ENCODE data around the gene UBL7.

UBL7 gene

DNA sequence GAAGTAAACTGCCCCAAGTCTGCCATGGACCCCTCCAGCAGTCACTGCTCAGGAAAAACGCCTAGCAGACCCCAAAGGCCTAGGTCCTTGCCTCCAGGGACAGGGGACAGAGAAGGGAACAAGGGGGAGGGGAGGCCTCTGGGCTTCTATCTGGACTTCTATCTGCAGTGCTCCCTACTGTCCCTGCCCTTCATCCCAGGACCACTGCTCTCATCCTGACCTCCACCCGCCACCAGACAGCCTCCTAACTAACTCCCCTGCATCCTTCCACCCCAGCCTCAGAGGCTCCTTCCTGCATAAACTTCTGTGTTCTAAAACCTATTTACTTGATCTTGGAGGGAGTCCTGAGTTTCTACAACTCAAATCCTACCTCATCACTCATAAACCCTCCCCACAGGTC lies 52.6 kb downstream of the UBL7 start:
- no peak for DNase-seq (ENCODE audit: low read depth in 2 of 2)

DNA sequence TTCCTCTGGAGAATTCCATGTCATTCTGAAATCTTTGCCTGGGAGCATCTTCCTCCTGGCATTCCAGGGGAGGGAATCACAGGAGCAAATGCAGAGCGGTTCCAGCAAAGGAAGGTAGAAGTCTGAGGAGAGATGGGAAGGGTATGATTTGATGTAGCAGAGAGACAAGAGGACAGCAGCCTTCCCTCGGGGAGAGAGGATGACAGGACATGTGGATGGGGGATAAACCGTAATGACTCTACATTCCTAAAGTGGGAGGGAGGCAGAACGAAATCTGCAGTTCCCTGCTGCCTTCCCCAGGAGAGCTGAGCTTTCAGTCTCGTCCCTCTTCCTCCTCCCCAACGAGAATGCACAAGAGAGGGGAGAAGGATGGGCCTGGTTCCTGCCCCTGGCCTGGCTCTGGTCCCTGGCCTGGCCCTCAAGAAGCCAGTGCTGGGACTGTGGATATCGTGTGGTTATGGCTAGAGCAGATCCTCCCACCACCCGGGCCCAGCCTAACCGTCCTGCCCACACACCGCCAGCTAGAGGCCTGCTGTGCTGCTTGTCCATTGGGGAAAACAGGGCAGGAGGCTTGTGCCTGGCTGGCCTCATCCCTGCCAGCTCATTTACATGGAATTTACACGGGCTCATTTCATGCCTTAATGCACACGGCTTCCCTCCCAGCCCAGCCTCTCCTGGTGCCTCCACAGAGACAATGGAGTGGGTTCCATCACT lies 53.8 kb downstream of the UBL7 start:
- no peak for DNase-seq (ENCODE audit: low read depth in 2 of 2)

DNA sequence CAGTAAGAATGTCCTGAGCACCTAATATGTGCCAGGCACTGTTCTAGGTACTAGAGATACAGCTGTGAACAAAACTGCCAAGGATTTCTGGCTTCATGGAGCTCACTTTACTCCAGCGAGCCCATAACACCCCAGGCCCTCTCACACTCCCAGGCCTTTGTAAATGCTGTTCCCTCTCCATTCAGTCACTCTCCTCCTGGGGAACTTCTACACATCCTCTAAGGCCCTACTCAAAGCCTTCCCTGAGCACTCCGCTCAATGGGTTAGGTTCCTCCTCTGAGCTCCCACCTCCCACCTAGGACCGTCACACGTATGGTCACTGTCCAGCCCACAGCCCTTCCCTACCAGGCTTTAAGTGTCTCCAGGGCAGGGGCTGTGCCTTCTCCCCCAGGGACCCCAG lies 54.4 kb downstream of the UBL7 start:
- DNase-seq (ENCODE audit: low read depth in 2 of 2) = no peak

DNA sequence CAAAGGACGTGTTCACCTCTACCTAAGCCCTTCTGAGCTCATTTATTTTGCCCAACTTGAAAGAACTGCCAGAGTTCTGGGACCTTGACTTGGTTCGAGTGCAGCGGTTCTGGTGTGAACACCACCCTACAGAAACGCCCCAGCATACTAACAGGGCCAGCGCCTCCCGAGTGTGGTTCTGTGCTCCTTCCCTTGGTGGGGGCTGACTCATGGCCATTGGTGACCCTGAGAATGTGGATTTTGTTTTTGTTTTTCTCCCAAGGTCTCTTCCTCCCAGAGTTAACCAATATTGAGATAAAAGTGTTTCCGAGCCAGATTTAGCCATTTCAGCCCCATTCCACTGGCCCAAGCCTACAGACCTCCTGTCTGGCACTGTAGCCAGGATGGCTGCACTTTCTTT lies 55.1 kb downstream of the UBL7 start:
- no peak for DNase-seq (ENCODE audit: low read depth in 2 of 2)

DNA sequence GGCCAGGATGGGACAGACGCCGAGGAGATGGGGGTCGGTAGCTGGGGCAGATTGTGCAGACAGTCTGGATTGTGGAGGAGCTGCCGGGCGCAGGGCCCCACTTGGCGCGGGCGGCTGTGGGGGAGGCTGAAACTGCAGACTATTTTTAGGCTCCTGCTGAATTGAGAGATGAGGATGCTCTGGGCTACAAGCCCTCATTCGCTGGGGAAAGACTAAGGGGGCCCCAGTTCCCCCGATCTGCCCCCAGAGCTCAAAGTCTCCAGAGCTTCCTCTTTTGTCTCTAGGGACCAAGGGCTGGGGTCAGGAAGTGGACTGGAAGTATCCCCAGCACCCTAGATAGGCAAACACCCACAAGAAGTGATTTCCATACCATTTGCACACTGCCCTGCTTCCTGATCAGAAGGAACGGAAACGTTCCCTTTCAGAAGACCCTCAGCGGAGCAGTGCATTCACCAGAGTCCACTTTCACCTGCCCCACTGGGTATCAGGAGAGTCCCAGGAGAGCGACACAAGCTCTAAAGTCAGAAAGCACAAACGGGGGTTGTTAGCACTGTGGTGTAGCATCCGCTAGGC lies 56.9 kb downstream of the UBL7 start:
- DNase-seq (ENCODE audit: low read depth in 2 of 2) = no peak

DNA sequence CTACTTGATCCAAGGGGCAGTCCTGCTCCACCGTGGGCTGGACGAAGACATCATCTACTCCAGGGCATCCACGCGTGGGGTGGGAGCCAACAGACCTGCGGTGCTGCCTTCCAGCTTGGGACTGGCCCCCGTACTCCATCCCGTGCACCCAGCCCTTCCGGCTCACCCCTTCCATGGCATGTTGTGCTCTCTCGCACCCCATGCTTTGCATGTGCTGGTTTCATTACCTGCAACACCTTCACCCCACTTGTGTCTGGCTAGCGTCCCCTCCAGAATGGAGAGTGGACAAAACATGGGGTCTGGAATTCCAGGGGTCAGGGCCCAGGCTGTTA lies 57.4 kb downstream of the UBL7 start:
- no peak for DNase-seq (ENCODE audit: low read depth in 2 of 2)

DNA sequence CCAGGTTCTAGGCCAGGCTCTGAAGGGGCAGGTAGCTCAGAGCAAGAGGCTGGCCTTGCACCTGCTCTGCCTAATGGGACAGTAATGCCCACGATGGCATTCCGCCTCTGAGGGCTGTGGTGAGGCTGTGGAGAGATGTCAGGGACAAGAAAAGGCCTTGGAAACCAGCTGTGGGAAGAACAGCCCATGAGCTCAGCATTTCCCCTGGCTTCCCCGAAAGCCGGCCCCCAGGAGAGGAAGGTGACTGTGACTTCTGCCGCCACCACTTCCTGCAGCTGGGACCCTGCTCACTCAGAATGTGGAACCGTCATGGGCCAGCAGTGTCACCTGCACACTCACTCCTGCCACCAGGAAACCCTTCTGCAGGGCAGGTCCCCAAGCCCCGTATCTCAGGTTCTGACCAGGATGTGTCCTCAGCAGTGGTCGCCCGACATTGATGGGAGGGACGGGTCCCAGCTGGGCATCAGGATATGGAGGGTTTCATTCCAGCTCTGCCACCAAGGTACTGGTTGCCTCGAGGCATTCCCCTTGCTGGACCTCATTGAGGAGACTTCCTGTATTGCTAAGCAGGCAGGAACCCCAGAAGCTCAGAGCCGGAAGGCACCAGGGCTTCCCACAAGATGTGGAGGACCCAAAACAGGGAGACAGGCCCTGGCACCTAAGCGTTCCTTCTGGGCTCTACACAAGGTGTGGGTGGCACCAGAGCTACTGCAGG lies 57.9 kb downstream of the UBL7 start:
- DNase-seq (ENCODE audit: low read depth in 2 of 2) = peak; percentile 61 to 78

DNA sequence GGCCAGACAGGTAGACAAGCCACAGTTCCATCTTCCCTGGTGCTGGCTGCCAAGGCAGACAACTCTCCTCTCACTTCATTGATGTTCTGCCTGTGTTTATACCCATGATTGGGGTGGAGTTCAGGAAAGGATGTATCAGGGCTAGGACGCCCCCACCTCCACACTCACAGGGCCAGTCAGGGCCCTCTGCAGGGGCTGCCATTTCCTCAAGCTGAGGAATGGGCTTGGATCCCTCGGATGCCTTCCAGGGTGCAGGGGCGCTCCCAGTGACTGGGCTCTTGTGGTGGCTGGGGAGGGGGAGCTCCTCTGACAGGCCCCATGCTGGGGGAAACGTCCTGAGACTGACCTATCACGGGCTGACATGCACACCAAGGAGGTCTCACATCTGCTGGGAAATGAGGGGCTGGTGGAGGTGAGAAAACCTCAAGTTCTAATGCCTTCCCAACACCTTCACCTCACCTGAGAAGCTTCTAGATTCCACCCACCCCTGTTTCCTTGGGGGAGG lies 58.6 kb downstream of the UBL7 start:
- no peak for DNase-seq (ENCODE audit: low read depth in 2 of 2)

DNA sequence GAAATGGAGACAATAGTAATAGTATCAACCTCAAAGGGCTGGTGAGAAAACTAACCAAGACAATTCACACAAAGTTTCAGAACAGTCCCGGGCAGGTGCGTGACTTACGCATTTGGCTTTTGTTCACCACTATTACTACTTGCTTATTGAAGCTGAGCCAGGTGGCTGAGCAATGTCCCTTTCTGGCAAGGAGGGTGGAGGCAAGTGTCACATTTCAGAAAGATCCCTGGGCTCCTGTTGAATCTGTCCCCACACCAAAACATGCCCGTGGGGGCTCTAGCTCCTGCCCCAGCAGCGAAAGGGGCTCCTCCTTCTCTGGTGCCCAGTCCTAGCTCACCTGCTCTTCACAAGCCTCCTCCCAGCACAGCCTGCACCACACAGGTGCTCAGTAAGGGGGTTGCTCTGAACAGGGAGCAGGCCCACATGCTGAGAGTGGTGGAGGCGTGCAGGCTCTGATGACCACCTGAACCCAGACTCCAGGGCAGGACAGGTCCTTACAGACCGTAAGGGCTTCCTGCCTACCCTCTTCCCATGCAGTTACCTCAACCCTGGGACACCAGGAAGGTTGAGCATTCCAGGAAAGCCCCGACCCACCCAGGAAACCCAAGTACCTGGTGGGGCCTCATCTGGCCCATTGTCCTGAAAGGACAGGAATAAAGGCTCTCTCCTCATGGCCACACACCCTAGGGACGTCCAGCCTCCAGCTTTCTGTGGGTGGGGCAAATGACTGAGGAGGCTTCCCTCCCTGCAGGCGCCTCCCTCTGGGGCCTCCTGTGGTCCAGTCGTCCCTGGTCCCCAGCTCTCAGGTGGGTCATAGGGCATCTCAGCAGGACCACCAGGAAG lies 59.8 kb downstream of the UBL7 start:
- no peak for DNase-seq (ENCODE audit: low read depth in 2 of 2)

DNA sequence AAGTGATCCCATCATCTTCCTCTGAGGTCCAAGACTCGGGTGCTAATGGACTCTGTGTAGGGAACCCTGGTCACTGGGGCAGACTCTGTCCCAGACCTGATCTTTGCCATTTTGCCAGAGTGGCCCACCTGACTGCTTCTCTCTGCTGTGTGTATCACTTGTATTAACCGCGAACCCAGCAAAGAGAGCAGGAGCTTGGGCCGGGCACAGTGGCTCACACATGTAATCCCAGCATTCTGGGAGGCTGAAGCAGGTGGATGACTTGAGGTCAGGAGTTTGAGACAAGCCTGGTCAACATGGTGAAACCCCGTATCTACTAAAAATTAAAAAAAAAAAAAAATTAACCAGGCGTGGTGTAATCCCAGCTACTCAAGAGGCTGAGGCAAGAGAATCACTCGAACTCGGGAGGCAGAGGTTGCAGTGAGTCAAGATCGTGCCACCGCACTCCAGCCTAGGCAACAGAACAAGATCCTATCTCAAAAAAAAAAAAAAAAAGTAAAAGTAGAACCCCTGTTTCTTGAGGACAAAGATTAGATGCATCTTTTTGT lies 60.6 kb downstream of the UBL7 start:
- DNase-seq (ENCODE audit: low read depth in 2 of 2) = no peak

DNA sequence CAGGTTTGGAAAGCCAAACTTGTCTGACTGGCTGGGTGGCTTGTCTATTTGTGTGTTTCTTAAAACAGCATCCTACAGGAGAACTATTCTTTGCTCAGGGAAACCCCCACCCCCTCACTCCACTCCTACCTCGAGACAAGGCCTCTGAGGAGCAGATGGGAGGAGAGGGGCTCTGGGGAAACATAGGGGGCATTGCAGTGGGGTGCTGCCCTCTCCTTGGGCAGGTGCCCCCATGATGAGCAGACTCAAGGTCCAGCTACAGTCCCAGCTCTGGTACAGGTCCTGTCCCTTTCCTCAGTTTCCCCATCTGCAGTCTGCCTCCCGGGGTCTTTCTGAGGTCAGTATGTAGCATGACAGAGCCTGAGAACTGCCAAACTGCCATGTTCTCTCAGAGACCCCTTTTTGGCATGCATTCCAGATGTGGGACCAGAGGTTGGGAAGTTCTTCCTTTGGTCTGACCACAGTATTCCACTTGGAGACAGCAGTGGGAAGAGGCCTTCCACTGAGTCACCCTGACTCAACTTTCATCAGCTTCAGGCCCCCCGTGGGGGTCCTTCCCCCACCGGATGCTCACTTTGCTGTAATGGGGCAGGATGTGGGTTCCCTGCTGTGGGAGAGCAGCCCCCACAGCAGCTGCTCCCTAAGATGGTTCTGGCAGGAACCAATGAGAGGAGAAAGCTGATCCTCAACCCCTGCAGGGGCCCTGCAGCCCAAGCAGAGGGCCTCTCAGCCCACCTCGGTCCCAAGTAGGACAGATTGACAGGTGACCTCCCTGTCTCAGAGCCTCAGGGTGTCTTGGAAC lies 61.2 kb downstream of the UBL7 start:
- DNase-seq (ENCODE audit: low read depth in 2 of 2) = peak in 1 of 2 donors; percentile 59

DNA sequence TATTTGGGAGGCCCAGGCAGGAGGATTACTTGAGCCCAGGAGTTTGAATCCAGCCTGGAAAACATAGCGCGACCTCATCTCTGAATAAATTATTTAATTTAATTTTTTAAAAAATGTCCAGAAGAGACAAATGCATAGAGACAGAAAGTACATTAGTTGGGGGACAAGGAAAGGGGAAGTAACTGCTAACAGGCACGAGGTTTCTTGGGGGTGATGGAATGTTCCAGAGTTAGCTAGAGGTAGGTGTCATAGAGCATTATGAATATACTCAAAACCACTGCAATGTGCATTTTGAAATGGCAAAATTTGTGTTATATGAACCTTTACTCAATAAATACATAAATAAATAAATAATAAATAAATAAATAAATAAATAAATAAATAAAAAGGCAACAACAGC lies 61.9 kb downstream of the UBL7 start:
- no peak for DNase-seq (ENCODE audit: low read depth in 2 of 2)

DNA sequence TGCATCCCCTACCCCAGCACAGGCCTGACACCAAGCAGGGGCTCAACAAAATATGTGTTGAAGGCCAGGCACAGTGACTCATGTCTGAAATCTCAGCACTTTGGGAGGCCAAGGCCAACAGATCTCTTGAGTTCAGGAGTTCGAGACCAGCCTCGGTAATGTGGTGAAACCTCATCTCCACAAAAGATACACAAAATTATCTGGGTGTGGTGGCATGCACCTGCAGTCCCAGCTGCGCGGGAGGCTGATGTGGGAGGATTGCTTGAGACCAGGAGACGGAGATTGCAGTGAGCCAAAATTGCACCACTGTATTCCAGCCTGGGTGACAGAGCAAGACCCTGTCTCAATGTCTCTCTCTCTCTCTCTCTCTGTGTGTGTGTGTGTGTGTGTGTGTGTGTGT lies 62.8 kb downstream of the UBL7 start:
- no peak for DNase-seq (ENCODE audit: low read depth in 2 of 2)

DNA sequence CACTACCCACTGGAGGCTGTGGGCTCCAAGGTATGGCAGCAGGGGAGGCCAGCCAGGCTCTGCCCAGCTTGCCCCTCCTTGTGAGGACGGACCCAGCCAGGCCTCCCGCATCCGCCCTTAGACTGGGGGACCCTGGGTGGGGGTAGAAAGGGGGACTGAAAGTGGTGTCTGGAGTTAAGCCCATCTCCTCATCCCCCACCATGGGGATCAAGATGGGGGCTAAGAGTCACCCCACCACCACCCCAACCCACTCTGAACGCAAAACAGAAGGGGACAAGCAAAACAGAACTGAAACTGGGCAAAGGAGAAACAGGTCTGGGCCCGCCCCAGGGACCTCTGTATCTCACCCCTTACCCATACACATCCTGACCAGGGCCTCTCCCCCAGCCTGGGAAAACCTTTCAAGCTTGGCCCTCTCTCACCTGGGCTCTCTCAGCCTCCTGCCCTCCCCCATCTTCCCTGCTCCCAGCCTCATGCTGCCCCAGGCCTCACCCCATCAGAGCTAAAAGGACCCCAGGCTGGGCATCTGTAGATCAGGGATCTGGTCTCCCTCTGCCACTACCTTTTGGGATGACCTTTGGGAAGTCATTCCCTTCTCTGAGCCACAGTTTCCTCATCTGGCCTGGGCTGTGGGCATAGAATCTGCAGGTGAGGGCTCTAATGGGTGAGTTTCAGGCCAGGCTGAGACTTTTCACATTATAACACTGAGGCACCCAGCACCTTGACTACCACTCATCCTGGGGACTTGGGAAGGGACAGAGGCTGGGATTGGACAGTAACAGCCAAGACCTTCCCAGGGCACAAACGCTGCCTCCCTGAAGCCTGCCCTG lies 63.5 kb downstream of the UBL7 start:
- DNase-seq (ENCODE audit: low read depth in 2 of 2) = no peak

DNA sequence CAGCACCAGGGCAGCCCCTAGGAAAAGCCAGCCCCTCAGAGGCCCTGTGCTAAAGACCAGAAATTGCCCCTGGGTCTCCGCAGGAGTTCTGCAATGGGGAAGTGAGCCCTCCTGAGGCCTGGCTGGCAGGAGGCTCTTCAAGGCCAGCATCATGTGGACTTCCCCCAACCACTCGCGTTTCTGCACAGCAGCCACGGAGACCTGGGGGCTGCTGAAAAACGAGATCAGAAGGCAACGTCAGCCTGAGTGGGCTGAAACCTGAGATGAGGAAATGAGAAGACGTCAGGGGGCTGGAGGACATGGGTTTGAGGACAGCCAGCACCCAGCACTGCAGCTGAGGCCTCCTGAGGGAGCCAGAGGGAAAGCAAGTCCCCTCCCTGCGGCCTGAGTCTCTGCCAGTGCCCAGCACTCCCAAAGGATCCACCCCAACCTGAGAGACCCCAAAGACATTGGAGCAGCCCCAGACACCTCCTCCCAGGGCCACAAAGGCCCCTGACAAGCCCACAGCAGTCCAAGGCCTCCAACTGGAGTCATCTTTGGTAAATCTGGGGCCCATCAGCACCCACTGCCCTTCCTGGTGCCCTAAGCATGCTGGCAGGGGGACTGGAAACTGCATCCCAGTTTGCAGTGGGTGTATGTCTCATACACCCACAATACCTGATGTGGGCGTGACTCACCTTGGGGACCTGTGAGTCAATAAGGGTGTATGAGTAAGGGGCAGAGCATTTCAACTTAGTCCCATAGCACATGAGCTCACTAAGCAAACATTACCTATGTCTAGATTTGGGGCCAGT lies 64.3 kb downstream of the UBL7 start:
- DNase-seq (ENCODE audit: low read depth in 2 of 2) = peak; percentile 54 to 68

DNA sequence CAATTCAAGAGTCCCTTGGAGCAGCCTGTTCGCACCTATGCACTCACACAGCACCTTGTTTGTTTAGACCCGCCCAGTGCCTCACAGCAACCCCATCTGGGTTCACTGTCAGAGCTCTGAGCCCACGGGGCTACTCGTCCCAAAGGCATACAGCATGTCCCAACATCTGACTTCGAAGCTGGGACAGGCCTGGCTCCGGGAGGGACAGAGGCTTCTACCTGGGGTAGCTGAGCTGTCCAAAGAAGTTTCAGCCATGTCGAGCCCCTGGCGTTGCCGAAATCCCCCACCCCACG lies 64.9 kb downstream of the UBL7 start:
- DNase-seq (ENCODE audit: low read depth in 2 of 2) = no peak
